HepG2 (cell line): ENCODE results near the gene TLE1. TPM values are rescaled to one million over a fixed set of nuclear protein-coding genes. Genes with fewer than 3 reads are reported as not detected.

Experiments used
- ATAC-seq: fragments of 200-7000 bp; cut with Tn5 transposase; 3 replicates; pipeline ENCODE4 v1.9.1; 2020; ENCODE audit warnings: mild to moderate bottlenecking, moderate library complexity
- BruUV-seq: library from RNA; stranded (reverse); fragments of 400-500 nt; replicated peaks from 2 replicates; lab custom pipeline; 2021; lab: Mats Ljungman, UMichigan
- CTCF ChIA-PET: fragments of 300-600 bp; formaldehyde crosslinking; extraction: SDS; loops from one replicate; lab custom pipeline; 2021; ENCODE audit warnings: low total read pairs, inconsistent platforms, low intra/inter-chr PET ratio; lab: Yijun Ruan, JAX
- POLR2A ChIA-PET: fragments of 350-600 bp; sonication (Branson Sonifier 250); formaldehyde crosslinking; loops from one replicate; lab custom pipeline; 2020; ENCODE audit warnings: antibody characterized with exemption, inconsistent platforms; lab: Yijun Ruan, JAX
- DNase-seq: peaks from one replicate; pipeline ENCODE4 v3.0.0-alpha.2; 2015; ENCODE audit warnings: low spot score
- FAIRE-seq: peaks from 3 replicates; lab custom pipeline; 2011; peaks lifted over from hg19 to GRCh38; lab: Jason Lieb, UNC
- H2AFZ ChIP-seq: one replicate; pipeline ENCODE4 v1.6.1; 2011; ENCODE audit warnings: low read length, inconsistent platforms
- H3K27ac ChIP-seq: fragments of 300-600 bp; 3 replicates; pipeline ENCODE4 v1.8.0; 2011; ENCODE audit warnings: mixed run types, mild to moderate bottlenecking, mixed read lengths, low read length, inconsistent platforms; ENCODE audit not compliant: insufficient read depth; ENCODE audit errors: extremely low read length
- H3K27me3 ChIP-seq, 2 experiments: fragments of 200-600 bp in 1 of 2; 2 replicates in 1 of 2; 3 replicates in 1 of 2; pipeline versions ENCODE4 v1.6.0 to v1.8.0; 2011; ENCODE audit warnings: low read length in 2 of 2, mild to moderate bottlenecking in 2 of 2, moderate library complexity in 2 of 2, inconsistent platforms in 1 of 2; ENCODE audit not compliant: insufficient read depth in 2 of 2, control insufficient read depth in 1 of 2
- H3K36me3 ChIP-seq, 2 experiments: fragments of 200-600 bp in 1 of 2; replicated peaks in 1 of 2; 2 replicates in 1 of 2; 3 replicates in 1 of 2; pipeline versions ENCODE4 v1.5.1 to v1.8.0; 2011; ENCODE audit warnings: low read length in 2 of 2, inconsistent platforms in 1 of 2; ENCODE audit not compliant: insufficient read depth in 2 of 2, control insufficient read depth in 1 of 2
- H3K4me1 ChIP-seq: 2 replicates; pipeline ENCODE4 v1.5.1; 2012; ENCODE audit warnings: low read length, inconsistent platforms; ENCODE audit not compliant: insufficient read depth
- H3K4me2 ChIP-seq: 2 replicates; pipeline ENCODE4 v1.6.0; 2011; ENCODE audit warnings: low read depth, low read length, inconsistent platforms
- H3K4me3 ChIP-seq, 3 experiments: fragments of 200-600 bp in 1 of 3; sonication (generic), shearing (Covaris generic) in 1 of 3; replicated peaks in 1 of 3; 2 replicates each; pipeline ENCODE4 v1.5.1; 2011 to 2016; ENCODE audit warnings: low read length in 3 of 3, inconsistent platforms in 2 of 3, low read depth in 2 of 3, mild to moderate bottlenecking in 2 of 3, control low read depth in 1 of 3, mixed read lengths in 1 of 3; ENCODE audit not compliant: insufficient read depth in 1 of 3
- H3K79me2 ChIP-seq: one replicate; pipeline ENCODE4 v1.6.1; 2011; ENCODE audit warnings: low read length, inconsistent platforms; ENCODE audit not compliant: insufficient read depth
- H3K9ac ChIP-seq: 2 replicates; pipeline ENCODE4 v1.6.0; 2011; ENCODE audit warnings: mild to moderate bottlenecking, low read depth, low read length, inconsistent platforms; ENCODE audit not compliant: insufficient read depth
- H3K9me3 ChIP-seq: 2 replicates; pipeline ENCODE4 v1.5.1; 2012; ENCODE audit warnings: mild to moderate bottlenecking, low read length
- H4K20me1 ChIP-seq: 2 replicates; pipeline ENCODE4 v1.6.0; 2011; ENCODE audit warnings: inconsistent platforms, mild to moderate bottlenecking, low read length, moderate library complexity; ENCODE audit not compliant: insufficient read depth
- ATAD3A ChIP-seq: sonication (generic); formaldehyde crosslinking; IDR thresholded peaks from 2 replicates; pipeline ENCODE4 v1.4.0; 2020; ENCODE audit warnings: missing genetic modification reagents
- EHMT2 ChIP-seq: fragments of 200-600 bp; sonication (generic); IDR thresholded peaks from 2 replicates; pipeline ENCODE4 v1.7.0; 2017; ENCODE audit warnings: antibody characterized with exemption, low read depth, low read length, borderline replicate concordance
- FOXA1 ChIP-seq, 2 experiments: fragments of 450-650 bp in 1 of 2; sonication (generic) in 1 of 2; formaldehyde crosslinking in 1 of 2; IDR thresholded peaks; 2 replicates each; pipeline versions ENCODE4 v1.4.0 to v1.6.1; 2016 to 2020; ENCODE audit warnings: missing genetic modification reagents in 1 of 2
- HOXA7 ChIP-seq: sonication (generic); formaldehyde crosslinking; IDR thresholded peaks from 2 replicates; pipeline ENCODE4 v1.8.1; 2022; ENCODE audit warnings: mild to moderate bottlenecking, missing genetic modification reagents, moderate library complexity
- ZKSCAN5 ChIP-seq: sonication (generic); formaldehyde crosslinking; IDR thresholded peaks from 2 replicates; pipeline ENCODE4 v1.5.1; 2020; ENCODE audit warnings: mild to moderate bottlenecking, missing genetic modification reagents
- ZNF260 ChIP-seq: sonication (generic); formaldehyde crosslinking; IDR thresholded peaks from 2 replicates; pipeline ENCODE4 v1.4.0; 2020; ENCODE audit warnings: missing genetic modification reagents, low read depth, mild to moderate bottlenecking, borderline replicate concordance
- ZNF30 ChIP-seq: sonication (generic); formaldehyde crosslinking; IDR thresholded peaks from 2 replicates; pipeline ENCODE4 v1.5.0; 2020; ENCODE audit warnings: mild to moderate bottlenecking, missing genetic modification reagents
- ZNF343 ChIP-seq: sonication (generic); formaldehyde crosslinking; IDR thresholded peaks from 2 replicates; pipeline ENCODE4 v1.4.0; 2020; ENCODE audit warnings: mild to moderate bottlenecking, missing genetic modification reagents
- ZNF530 ChIP-seq: sonication (generic); formaldehyde crosslinking; IDR thresholded peaks from 2 replicates; pipeline ENCODE4 v1.5.0; 2020; ENCODE audit warnings: low read depth, mild to moderate bottlenecking, missing genetic modification reagents
- WGBS: methylation state at CpG from one replicate; pipeline ENCODE4 v1.1.6; 2017; ENCODE audit warnings: low lambda C conversion rate; 5-methylcytosine and 5-hydroxymethylcytosine counted together
- in situ Hi-C: cut with HindIII; loops from 2 replicates; pipeline ENCODE4 v1.10.0; 2017; ENCODE audit warnings: low pct_unique_long_range_greater_than_20kb; ENCODE audit not compliant: extremely low pct_ligation_motif_present
- intact Hi-C: fragments of 100-400 bp; cut with micrococcal nuclease; formaldehyde crosslinking; loops from one replicate; pipeline ENCODE4 v1.10.0; 2022; ENCODE audit not compliant: unreplicated experiment
- polyA plus RNA-seq, 8 experiments: library from polyadenylated mRNA; depleted of rRNA in 3 of 8; stranded (reverse) in 7 of 8; unstranded in 1 of 8; fragments of >200 nt; fragmentation: Illumina TruSeq in 4 of 8; extraction: Trizol in 4 of 8; gene quantifications; 2 replicates each; pipeline versions ENCODE4 v1.2.1 to v1.2.3, GENCODE V29; 2011 to 2016; ENCODE audit warnings: low read depth in 4 of 8, missing spikeins in 1 of 8, mixed read lengths in 1 of 8; ENCODE audit not compliant: insufficient read depth in 1 of 8
- total RNA-seq, 5 experiments: library from RNA; depleted of rRNA; stranded (reverse); fragments of >200 nt; fragmentation: Illumina TruSeq; extraction: Trizol; gene quantifications; 2 replicates each; pipeline ENCODE4 v1.2.3, GENCODE V29; 2016; ENCODE audit warnings: low read depth in 1 of 5
- TF ChIP-seq, protein P1 (sequence below): sonication (generic); formaldehyde crosslinking; conservative IDR thresholded peaks from 2 replicates; pipeline ENCODE4 v1.4.0; 2020; ENCODE audit warnings: mild to moderate bottlenecking, missing genetic modification reagents, moderate library complexity
- TF ChIP-seq, protein P2 (sequence below): sonication (generic); formaldehyde crosslinking; IDR thresholded peaks from 2 replicates; pipeline ENCODE4 v1.8.1; 2023; ENCODE audit warnings: mild to moderate bottlenecking, inconsistent platforms, moderate library complexity, missing genetic modification reagents, borderline replicate concordance
- TF ChIP-seq, protein P3 (sequence below): IDR thresholded peaks from 2 replicates; pipeline ENCODE4 v1.6.1; 2018; ENCODE audit warnings: missing genetic modification reagents
- TF ChIP-seq, protein P4 (sequence below): IDR thresholded peaks from 2 replicates; pipeline ENCODE4 v1.6.1; 2016; ENCODE audit warnings: mild to moderate bottlenecking
- TF ChIP-seq, protein P5 (sequence below): sonication (generic); formaldehyde crosslinking; IDR thresholded peaks from 2 replicates; pipeline ENCODE4 v1.4.0; 2020; ENCODE audit warnings: missing genetic modification reagents, mild to moderate bottlenecking, borderline replicate concordance

The TLE1 gene
- total and polyA plus RNA-seq, 2 of the 13 experiments (the other 11 are each of a cell fraction or from before 2014, with no cell fraction given), result 35.9 to 109 TPM

DNA sequence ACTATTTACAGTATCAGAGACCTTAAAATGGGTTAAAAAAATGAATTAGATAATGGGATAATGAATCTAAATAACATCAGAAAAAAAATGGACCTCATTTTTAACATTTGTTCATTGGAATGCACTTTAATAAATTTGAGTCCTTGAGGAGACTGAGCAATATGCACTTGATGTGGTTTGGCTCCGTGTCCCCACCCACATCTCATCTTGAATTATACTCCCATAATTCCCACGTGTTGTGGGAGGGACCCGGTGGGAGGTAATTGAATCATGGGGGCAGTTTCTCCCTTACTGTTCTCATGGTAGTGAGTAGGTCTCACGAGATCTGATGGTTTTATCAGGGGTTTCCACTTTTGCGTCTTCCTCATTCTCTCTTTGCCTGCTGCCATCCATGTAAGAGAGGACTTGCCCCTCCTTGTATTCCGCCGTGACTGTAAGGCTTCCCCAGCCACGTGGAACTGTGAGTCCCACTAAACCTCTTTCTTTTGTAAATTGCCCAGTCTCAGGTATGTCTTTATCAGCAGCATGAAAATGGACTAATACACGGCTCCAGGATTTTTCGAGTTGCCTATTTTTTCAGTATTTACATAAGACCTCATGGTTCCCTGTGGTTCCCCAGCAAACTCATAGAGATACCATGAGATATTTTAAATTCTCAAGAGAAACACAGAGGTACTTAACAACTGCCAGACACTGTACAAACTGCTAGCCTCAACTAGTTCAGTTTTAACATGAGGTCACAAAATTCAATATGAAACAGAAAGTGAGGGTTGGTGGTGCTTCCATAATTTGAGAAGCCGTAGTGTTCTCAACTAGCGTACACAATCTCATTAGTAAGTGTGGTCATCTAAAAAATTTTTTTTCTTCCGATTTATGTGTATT is 128.3 kb downstream of the TLE1 start:
- no peaks in the 10 kb centered on the region for H4K20me1 ChIP-seq
- H3K4me3 ChIP-seq, result no peak overlapping the region
- H3K79me2 ChIP-seq, result no peaks in the 10 kb centered on the region
- POLR2A ChIA-PET, result no interaction called here
- no peaks in the 10 kb centered on the region for H3K27me3 ChIP-seq
- WGBS, result 93% methylated on average over 13 of the region's 13 CpGs
- in situ Hi-C loops, result no loop called here
- intact Hi-C loops, result no loop called here
- ATAC-seq (no peak), DNase-seq (no peak), FAIRE-seq (no peak)
- CTCF ChIA-PET, result no interaction called here
- H3K9me3 ChIP-seq, result no peaks in the 10 kb centered on the region
- no peak overlapping the region for H2AFZ ChIP-seq
- peaks cover 55% of the 10 kb centered on the region for H3K4me1 ChIP-seq
- H3K9ac ChIP-seq, result no peak overlapping the region
- H3K36me3 ChIP-seq, result no peaks in the 10 kb centered on the region
- no TSS peak for BruUV-seq
- no peak overlapping the region for H3K27ac ChIP-seq
- H3K4me2 ChIP-seq, result no peak overlapping the region
- TF ChIP-seq ZNF343 (CRISPR knock-in tag) (no peak), EHMT2 (no peak), ATAD3A (CRISPR knock-in tag) (no peak), HOXA7 (CRISPR knock-in tag) (no peak), ZNF30 (CRISPR knock-in tag) (no peak), ZKSCAN5 (no peak), FOXA1 (IDR thresholded peaks at IDR 0.05) (no peak), FOXA1 (CRISPR knock-in tag; IDR thresholded peaks at IDR 0.05) (no peak), ZNF260 (CRISPR knock-in tag) (no peak), ZNF530 (CRISPR knock-in tag) (no peak)
- TF ChIP-seq, protein P1, sequence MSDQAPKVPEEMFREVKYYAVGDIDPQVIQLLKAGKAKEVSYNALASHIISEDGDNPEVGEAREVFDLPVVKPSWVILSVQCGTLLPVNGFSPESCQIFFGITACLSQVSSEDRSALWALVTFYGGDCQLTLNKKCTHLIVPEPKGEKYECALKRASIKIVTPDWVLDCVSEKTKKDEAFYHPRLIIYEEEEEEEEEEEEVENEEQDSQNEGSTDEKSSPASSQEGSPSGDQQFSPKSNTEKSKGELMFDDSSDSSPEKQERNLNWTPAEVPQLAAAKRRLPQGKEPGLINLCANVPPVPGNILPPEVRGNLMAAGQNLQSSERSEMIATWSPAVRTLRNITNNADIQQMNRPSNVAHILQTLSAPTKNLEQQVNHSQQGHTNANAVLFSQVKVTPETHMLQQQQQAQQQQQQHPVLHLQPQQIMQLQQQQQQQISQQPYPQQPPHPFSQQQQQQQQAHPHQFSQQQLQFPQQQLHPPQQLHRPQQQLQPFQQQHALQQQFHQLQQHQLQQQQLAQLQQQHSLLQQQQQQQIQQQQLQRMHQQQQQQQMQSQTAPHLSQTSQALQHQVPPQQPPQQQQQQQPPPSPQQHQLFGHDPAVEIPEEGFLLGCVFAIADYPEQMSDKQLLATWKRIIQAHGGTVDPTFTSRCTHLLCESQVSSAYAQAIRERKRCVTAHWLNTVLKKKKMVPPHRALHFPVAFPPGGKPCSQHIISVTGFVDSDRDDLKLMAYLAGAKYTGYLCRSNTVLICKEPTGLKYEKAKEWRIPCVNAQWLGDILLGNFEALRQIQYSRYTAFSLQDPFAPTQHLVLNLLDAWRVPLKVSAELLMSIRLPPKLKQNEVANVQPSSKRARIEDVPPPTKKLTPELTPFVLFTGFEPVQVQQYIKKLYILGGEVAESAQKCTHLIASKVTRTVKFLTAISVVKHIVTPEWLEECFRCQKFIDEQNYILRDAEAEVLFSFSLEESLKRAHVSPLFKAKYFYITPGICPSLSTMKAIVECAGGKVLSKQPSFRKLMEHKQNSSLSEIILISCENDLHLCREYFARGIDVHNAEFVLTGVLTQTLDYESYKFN (CRISPR knock-in tag), result no peak
- TF ChIP-seq, protein P2, sequence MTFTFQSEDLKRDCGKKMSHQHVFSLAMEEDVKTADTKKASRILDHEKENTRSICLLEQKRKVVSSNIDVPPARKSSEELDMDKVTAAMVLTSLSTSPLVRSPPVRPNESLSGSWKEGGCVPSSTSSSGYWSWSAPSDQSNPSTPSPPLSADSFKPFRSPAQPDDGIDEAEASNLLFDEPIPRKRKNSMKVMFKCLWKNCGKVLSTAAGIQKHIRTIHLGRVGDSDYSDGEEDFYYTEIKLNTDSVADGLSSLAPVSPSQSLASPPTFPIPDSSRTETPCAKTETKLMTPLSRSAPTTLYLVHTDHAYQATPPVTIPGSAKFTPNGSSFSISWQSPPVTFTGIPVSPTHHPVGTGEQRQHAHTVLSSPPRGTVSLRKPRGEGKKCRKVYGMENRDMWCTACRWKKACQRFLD, result no peak
- TF ChIP-seq, protein P3, sequence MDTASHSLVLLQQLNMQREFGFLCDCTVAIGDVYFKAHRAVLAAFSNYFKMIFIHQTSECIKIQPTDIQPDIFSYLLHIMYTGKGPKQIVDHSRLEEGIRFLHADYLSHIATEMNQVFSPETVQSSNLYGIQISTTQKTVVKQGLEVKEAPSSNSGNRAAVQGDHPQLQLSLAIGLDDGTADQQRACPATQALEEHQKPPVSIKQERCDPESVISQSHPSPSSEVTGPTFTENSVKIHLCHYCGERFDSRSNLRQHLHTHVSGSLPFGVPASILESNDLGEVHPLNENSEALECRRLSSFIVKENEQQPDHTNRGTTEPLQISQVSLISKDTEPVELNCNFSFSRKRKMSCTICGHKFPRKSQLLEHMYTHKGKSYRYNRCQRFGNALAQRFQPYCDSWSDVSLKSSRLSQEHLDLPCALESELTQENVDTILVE (CRISPR knock-in tag), result no peak
- TF ChIP-seq, protein P4, sequence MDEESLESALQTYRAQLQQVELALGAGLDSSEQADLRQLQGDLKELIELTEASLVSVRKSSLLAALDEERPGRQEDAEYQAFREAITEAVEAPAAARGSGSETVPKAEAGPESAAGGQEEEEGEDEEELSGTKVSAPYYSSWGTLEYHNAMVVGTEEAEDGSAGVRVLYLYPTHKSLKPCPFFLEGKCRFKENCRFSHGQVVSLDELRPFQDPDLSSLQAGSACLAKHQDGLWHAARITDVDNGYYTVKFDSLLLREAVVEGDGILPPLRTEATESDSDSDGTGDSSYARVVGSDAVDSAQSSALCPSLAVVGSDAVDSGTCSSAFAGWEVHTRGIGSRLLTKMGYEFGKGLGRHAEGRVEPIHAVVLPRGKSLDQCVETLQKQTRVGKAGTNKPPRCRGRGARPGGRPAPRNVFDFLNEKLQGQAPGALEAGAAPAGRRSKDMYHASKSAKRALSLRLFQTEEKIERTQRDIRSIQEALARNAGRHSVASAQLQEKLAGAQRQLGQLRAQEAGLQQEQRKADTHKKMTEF (CRISPR knock-in tag), result no peak
- TF ChIP-seq, protein P5, sequence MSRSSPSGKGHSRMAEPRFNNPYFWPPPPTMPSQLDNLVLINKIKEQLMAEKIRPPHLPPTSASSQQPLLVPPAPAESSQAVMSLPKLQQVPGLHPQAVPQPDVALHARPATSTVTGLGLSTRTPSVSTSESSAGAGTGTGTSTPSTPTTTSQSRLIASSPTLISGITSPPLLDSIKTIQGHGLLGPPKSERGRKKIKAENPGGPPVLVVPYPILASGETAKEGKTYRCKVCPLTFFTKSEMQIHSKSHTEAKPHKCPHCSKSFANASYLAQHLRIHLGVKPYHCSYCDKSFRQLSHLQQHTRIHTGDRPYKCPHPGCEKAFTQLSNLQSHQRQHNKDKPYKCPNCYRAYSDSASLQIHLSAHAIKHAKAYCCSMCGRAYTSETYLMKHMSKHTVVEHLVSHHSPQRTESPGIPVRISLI, result no peak
